Naive thymus-derived CD4-positive, alpha-beta T cell (primary cell): ENCODE data around the gene ATF7. TPM values are rescaled to one million over a fixed set of nuclear protein-coding genes. Genes with fewer than 3 reads are reported as not detected.
"Not testable (repeated sequence)": the region's sequence is repeated elsewhere in the genome, so short reads cannot be mapped to it uniquely, and the experiment has no call there.

Experiments used
- ATAC-seq: fragments of 150-1000 bp; cut with Tn5 transposase; 2 replicates; pipeline ENCODE4 v1.10.0; 2021; ENCODE audit warnings: mild to moderate bottlenecking, moderate library complexity
- CTCF ChIA-PET: fragments of 350-600 bp; sonication (Branson Sonifier 250); formaldehyde crosslinking; loops from one replicate; lab custom pipeline; 2021; ENCODE audit warnings: antibody characterized with exemption; lab: Charles Lee
- POLR2A ChIA-PET: fragments of 350-600 bp; sonication (Branson Sonifier 250); formaldehyde crosslinking; loops from one replicate; lab custom pipeline; 2021; ENCODE audit warnings: antibody characterized with exemption, inconsistent platforms; lab: Charles Lee
- DNase-seq, 9 donors: peaks; one replicate each; pipeline versions ENCODE4 v3.0.0 to v3.0.0-alpha.2; 2020 to 2022; ENCODE audit warnings: mixed read lengths in 1 of 9
- H3K27ac ChIP-seq: one replicate; pipeline ENCODE4 v1.7.0; 2013; ENCODE audit warnings: mild to moderate bottlenecking, low read depth, low read length, moderate library complexity
- H3K27me3 ChIP-seq, 2 donors: one replicate each; pipeline ENCODE4 v1.7.0; 2013; ENCODE audit warnings: low read length in 2 of 2, mild to moderate bottlenecking in 2 of 2, moderate library complexity in 2 of 2; ENCODE audit not compliant: control insufficient read depth in 2 of 2, insufficient read depth in 2 of 2
- H3K36me3 ChIP-seq, 3 experiments: 1 replicate in 2 of 3; 2 replicates in 1 of 3; pipeline ENCODE4 v1.7.0; 2013; ENCODE audit warnings: low read length in 3 of 3, mild to moderate bottlenecking in 3 of 3, moderate library complexity in 1 of 3; ENCODE audit not compliant: insufficient read depth in 3 of 3, control insufficient read depth in 2 of 3
- H3K4me1 ChIP-seq, 2 donors: one replicate each; pipeline ENCODE4 v1.7.0; 2013; ENCODE audit warnings: low read length in 2 of 2, mild to moderate bottlenecking in 2 of 2, moderate library complexity in 1 of 2; ENCODE audit not compliant: control insufficient read depth in 2 of 2, insufficient read depth in 2 of 2
- H3K4me3 ChIP-seq: 2 replicates; pipeline ENCODE4 v1.7.0; 2013; ENCODE audit warnings: mild to moderate bottlenecking, low read length
- H3K9me3 ChIP-seq, 3 experiments: 1 replicate in 2 of 3; 2 replicates in 1 of 3; pipeline ENCODE4 v1.7.0; 2013; ENCODE audit warnings: low read length in 3 of 3; ENCODE audit not compliant: control insufficient read depth in 2 of 3
- H3K27ac Mint-ChIP-seq, 9 donors: one replicate each; pipeline ENCODE4 v1.8.0; 2020 to 2022; ENCODE audit warnings: mixed read lengths in 9 of 9, mild to moderate bottlenecking in 8 of 9, moderate library complexity in 5 of 9, inconsistent platforms in 2 of 9
- H3K27me3 Mint-ChIP-seq, 5 donors: one replicate each; pipeline ENCODE4 v1.8.0; 2021 to 2022; ENCODE audit warnings: mixed read lengths in 5 of 5, mild to moderate bottlenecking in 1 of 5
- H3K36me3 Mint-ChIP-seq, 5 donors: one replicate each; pipeline ENCODE4 v1.8.0; 2020 to 2022; ENCODE audit warnings: mixed read lengths in 5 of 5, mild to moderate bottlenecking in 3 of 5, inconsistent platforms in 1 of 5
- H3K4me1 Mint-ChIP-seq, 7 donors: one replicate each; pipeline ENCODE4 v1.8.0; 2020 to 2022; ENCODE audit warnings: mixed read lengths in 7 of 7, mild to moderate bottlenecking in 3 of 7, inconsistent platforms in 1 of 7
- H3K4me3 Mint-ChIP-seq, 10 donors: one replicate each; pipeline ENCODE4 v1.8.0; 2020 to 2022; ENCODE audit warnings: mild to moderate bottlenecking in 10 of 10, mixed read lengths in 10 of 10, moderate library complexity in 6 of 10, inconsistent platforms in 2 of 10
- H3K9me3 Mint-ChIP-seq, 11 donors: one replicate each; pipeline ENCODE4 v1.8.0; 2020 to 2022; ENCODE audit warnings: mixed read lengths in 11 of 11, mild to moderate bottlenecking in 4 of 11, inconsistent platforms in 1 of 11, moderate library complexity in 1 of 11
- intact Hi-C, 2 donors: fragments of 100-400 bp; cut with micrococcal nuclease; formaldehyde crosslinking; loops; one replicate each; pipeline ENCODE4 v1.15.1; 2023
- polyA plus RNA-seq, 2 donors: library from polyadenylated mRNA; unstranded; fragments of 300-500 nt; fragmentation: Illumina TruSeq; gene quantifications; one replicate each; pipeline ENCODE4 v1.2.3, GENCODE V29; 2021
- total RNA-seq, 6 experiments: library from RNA in 5 of 6; stranded (reverse) in 5 of 6; gene quantifications; 1 replicate in 5 of 6; 2 replicates in 1 of 6; pipeline ENCODE4 v1.2.3 and lab custom pipeline; 2021 to 2026

The ATF7 gene
- total and polyA plus RNA-seq, 7 experiments from 2014 or later = 14.5 to 39.5 (median 29.7) TPM

DNA sequence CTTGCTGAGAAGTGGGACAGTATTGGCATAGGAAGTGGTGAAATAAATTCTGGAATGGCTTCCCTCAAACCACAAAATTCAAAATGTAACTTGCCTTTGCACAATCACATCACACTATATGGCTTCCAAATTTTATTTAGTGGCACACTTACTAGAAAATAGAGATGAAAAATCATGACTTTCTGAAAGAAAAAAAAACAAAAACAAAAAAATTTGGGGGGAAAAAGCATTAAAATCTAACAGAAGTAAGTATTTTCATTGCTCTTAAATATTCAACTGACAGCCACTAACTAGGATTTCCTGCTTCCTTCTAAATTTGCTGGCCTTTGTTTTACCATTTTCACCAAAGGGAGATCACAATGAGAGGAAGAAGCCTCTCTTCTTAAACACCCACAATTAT, 23.0 kb downstream of the ATF7 start:
- H3K9me3 ChIP-seq = no peaks in the 10 kb centered on the region
- intact Hi-C loops = no loop called here
- H3K4me1 ChIP-seq = no peaks in the 10 kb centered on the region
- H3K4me3 ChIP-seq = no peak overlapping the region
- H3K27ac Mint-ChIP-seq = peak overlapping the region in 2 of 9 donors; percentile 22 to 32
- DNase-seq (no peak), ATAC-seq (no peak)
- H3K27ac ChIP-seq = no peak overlapping the region
- H3K36me3 Mint-ChIP-seq = peaks cover 4 to 26% (median 10%) of the 10 kb centered on the region in 5 donors
- H3K4me1 Mint-ChIP-seq = peaks cover 13 to 32% (median 29%) of the 10 kb centered on the region in 7 donors
- H3K9me3 Mint-ChIP-seq = no peaks in the 10 kb centered on the region
- ChIA-PET POLR2A (no interaction called here), CTCF (no interaction called here)
- H3K4me3 Mint-ChIP-seq = peak overlapping the region in 1 of 10 donors; percentile 12
- no peaks in the 10 kb centered on the region for H3K27me3 Mint-ChIP-seq
- H3K36me3 ChIP-seq = peaks cover 0 to 5% (median 4%) of the 10 kb centered on the region in 3 experiments
- H3K27me3 ChIP-seq = no peaks in the 10 kb centered on the region

DNA sequence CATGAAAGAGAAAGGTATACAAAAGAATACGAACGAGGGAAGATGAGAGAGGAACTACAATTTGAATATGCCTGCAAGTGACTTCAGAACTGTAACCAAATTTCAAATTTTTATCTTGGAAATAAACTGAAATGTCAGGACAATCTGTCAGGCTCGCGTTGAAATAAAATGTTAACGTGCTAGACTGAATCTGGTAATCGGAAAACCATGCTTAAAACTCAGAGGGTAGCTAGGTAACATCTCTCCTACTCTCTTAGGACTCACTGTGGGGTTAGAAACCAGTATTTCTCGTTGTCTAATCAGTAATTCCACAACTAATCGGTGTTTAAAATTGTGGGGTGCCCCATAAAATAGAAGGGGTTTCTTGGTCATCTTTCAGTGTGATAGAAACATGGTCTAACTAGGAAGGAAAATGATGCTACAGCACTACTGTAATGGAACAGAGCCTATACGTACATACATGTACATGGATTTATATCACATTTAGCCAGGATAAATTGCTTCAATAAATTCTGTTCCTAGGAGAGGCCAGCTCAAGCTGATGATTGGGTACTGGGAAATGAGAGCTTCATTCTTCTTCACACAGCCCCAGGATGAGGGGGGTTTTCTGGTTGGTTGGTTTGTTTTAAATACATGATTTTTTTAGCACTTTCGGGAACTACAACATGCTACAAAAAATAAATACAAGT, 23.9 kb downstream of the ATF7 start:
- POLR2A ChIA-PET = interaction anchor here (0.9 kb wide), 1 partner anchor 21 kb away, joined by 3 read pairs; no protein-coding TSS in a partner anchor
- intact Hi-C loops = no loop called here
- H3K27ac ChIP-seq = no peak overlapping the region
- Mint-ChIP-seq H3K4me1 (peaks cover 13 to 35% (median 29%) of the 10 kb centered on the region in 7 donors), H3K27ac (peak overlapping the region in 1 of 9 donors; percentile 14), H3K4me3 (no peak overlapping the region), H3K36me3 (peaks cover 4 to 30% (median 14%) of the 10 kb centered on the region in 5 donors), H3K27me3 (no peaks in the 10 kb centered on the region), H3K9me3 (no peaks in the 10 kb centered on the region)
- H3K9me3 ChIP-seq = no peaks in the 10 kb centered on the region
- CTCF ChIA-PET = no interaction called here
- H3K4me3 ChIP-seq = no peak overlapping the region
- no peaks in the 10 kb centered on the region for H3K27me3 ChIP-seq
- peaks cover 0 to 5% (median 4%) of the 10 kb centered on the region in 3 experiments for H3K36me3 ChIP-seq
- DNase-seq = no peak
- no peaks in the 10 kb centered on the region for H3K4me1 ChIP-seq
- no peak for ATAC-seq

DNA sequence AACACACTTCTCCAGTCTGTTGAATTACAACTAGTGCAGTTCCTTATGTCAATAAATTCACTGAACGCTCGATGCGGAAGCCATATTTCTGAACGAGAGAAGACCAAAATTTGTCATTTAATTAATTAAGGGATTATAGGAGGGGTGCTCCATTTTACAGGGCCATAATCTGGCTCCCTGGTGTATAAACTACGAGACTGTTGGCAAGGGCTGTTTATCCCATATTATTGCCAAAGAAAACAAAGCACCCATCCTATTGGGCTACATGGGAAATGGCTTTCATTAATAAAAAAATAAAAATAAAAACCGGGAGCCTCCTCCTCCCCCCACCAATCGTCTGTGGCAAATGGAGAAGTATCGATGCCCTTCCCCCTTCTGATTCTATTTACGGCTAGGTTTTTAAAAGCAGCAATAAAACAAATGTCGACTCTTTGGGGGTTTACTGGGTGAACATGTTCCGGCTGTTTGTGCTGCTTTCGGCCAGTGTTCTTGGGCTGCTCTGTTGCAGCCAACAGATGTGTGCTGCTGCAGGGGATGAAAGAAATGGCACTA, 24.8 kb downstream of the ATF7 start:
- ChIA-PET CTCF (no interaction called here), POLR2A (no interaction called here)
- Histone ChIP-seq H3K27me3 (no peaks in the 10 kb centered on the region), H3K36me3 (peaks cover 0 to 5% (median 4%) of the 10 kb centered on the region in 3 experiments), H3K4me1 (no peaks in the 10 kb centered on the region), H3K4me3 (no peak overlapping the region), H3K27ac (no peak overlapping the region), H3K9me3 (no peaks in the 10 kb centered on the region)
- peak overlapping the region in 1 of 9 donors; percentile 10 for H3K27ac Mint-ChIP-seq
- intact Hi-C loops = no loop called here
- H3K36me3 Mint-ChIP-seq = peaks cover 4 to 30% (median 17%) of the 10 kb centered on the region in 5 donors
- H3K27me3 Mint-ChIP-seq = no peaks in the 10 kb centered on the region
- no peaks in the 10 kb centered on the region for H3K9me3 Mint-ChIP-seq
- H3K4me3 Mint-ChIP-seq = no peak overlapping the region
- ATAC-seq (no peak), DNase-seq (no peak)
- peaks cover 13 to 35% (median 29%) of the 10 kb centered on the region in 7 donors for H3K4me1 Mint-ChIP-seq

DNA sequence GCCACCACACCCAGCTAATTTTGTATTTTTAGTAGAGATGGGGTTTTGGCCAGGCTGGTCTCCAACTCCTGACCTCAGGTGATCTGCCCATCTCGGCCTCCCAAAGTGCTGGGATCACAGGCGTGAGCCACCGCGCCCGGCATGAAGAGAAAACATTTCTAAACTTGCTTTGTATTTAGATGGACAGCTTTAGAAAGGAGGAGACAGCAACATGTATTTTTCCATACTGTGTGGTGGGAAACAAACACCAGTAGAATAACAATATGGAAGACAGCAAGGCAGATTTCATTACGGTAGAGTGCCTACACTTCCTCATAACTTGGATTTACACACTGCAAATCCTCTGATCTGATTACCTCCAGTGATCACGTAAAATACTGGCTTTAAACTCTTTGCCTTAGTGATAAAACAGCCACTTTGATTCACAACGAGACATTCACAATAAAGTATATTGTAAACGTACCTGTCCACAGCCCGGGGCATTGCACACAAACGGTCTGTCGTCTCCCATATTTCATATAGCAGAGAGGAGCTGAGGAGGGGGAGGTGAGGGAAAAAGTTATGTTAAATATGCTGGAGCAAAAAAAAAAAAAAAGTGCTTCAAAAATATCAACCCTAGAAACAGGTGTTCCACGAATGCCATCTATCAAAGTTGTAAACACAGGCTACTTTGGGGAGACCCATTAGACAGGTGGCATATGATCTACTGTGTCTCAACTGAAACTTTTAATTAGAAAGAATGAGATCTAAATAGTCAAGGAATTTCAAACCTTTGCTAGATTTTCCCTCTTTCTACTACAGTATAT, 25.5 kb downstream of the ATF7 start:
- Mint-ChIP-seq H3K4me3 (no peak overlapping the region), H3K27me3 (no peaks in the 10 kb centered on the region), H3K4me1 (peaks cover 13 to 35% (median 29%) of the 10 kb centered on the region in 7 donors), H3K9me3 (no peaks in the 10 kb centered on the region), H3K36me3 (peaks cover 4 to 30% (median 17%) of the 10 kb centered on the region in 5 donors), H3K27ac (no peak overlapping the region)
- intact Hi-C loops = no loop called here
- ChIA-PET CTCF (no interaction called here), POLR2A (no interaction called here)
- no peaks in the 10 kb centered on the region for H3K27me3 ChIP-seq
- H3K9me3 ChIP-seq = no peaks in the 10 kb centered on the region
- H3K4me1 ChIP-seq = no peaks in the 10 kb centered on the region
- H3K27ac ChIP-seq = no peak overlapping the region
- H3K4me3 ChIP-seq = no peak overlapping the region
- ATAC-seq = no peak
- DNase-seq = no peak
- H3K36me3 ChIP-seq = peaks cover 0 to 5% (median 4%) of the 10 kb centered on the region in 3 experiments

DNA sequence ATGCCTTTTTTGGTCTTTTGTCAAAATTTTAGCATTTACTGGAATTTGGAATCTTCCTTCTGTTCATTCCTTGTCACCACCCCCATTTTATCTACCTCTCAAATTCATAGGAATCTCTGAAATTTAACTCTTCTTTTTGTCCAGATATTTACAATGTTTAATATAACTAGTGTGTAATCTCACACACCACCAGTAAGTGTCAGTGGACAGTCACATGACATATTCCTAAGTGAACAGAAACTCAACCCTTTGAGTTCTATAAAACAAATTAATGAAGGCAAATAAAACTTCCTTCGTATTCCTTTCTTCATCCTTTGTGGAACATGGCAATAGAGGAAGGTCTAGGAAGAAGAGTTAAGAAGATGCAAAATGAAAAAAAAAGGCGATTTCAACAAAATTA, 26.6 kb downstream of the ATF7 start:
- intact Hi-C loops = loop anchor here in 1 of 2 donors (1.0 kb wide), 1 partner anchor 77 kb away; the partner anchor contains the start of gene ATP5MC2
- peaks cover 4 to 30% (median 17%) of the 10 kb centered on the region in 5 donors for H3K36me3 Mint-ChIP-seq
- no peak for DNase-seq
- Histone ChIP-seq H3K4me3 (no peak overlapping the region), H3K27me3 (no peaks in the 10 kb centered on the region), H3K4me1 (no peaks in the 10 kb centered on the region), H3K36me3 (peaks cover 0 to 5% (median 4%) of the 10 kb centered on the region in 3 experiments), H3K9me3 (no peaks in the 10 kb centered on the region), H3K27ac (no peak overlapping the region)
- ATAC-seq = no peak
- H3K9me3 Mint-ChIP-seq = no peaks in the 10 kb centered on the region
- ChIA-PET CTCF (no interaction called here), POLR2A (interaction anchor here (0.7 kb wide), 1 partner anchor 218 kb away, joined by 3 read pairs; no protein-coding TSS in a partner anchor)
- no peak overlapping the region for H3K27ac Mint-ChIP-seq
- H3K27me3 Mint-ChIP-seq = no peaks in the 10 kb centered on the region
- no peak overlapping the region for H3K4me3 Mint-ChIP-seq
- peaks cover 13 to 35% (median 28%) of the 10 kb centered on the region in 7 donors for H3K4me1 Mint-ChIP-seq

DNA sequence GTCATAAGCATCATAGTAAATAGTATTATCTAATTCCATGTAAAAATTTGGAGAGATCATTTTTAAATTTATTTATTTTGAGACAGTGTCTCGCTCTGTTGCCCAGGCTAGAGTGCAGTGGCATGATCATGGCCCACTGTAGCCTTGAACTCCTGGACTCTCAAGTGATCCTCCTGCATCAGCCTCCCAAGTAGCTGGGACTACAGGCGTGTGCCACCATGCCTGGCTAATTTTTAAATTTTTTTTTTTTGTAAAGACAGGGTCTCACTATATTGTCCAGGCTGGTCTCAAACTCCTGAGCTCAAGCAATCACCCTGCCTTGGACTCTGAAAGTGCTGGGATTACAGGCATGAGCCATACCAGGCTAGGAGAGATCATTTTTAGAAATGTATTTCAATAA, 27.2 kb downstream of the ATF7 start:
- H3K27ac ChIP-seq, H3K27me3 ChIP-seq, CTCF ChIA-PET, H3K4me1 ChIP-seq, H3K4me3 Mint-ChIP-seq, H3K27ac Mint-ChIP-seq, DNase-seq, H3K27me3 Mint-ChIP-seq, H3K9me3 Mint-ChIP-seq, H3K4me3 ChIP-seq, H3K9me3 ChIP-seq, ATAC-seq, H3K36me3 ChIP-seq, POLR2A ChIA-PET: not testable (repeated sequence)
- H3K36me3 Mint-ChIP-seq = peaks cover 4 to 32% (median 17%) of the 10 kb centered on the region in 5 donors
- intact Hi-C loops = loop anchor here in 1 of 2 donors (1.0 kb wide), 1 partner anchor 77 kb away; the partner anchor contains the start of gene ATP5MC2
- H3K4me1 Mint-ChIP-seq = peaks cover 13 to 33% (median 25%) of the 10 kb centered on the region in 7 donors
